ES-I3 (cell line): ENCODE results near the gene ZNF580.

ENCODE experiments used
- H3K36me3 ChIP-seq: 2 replicates; pipeline ENCODE4 v1.6.1; 2013; ENCODE audit warnings: mild to moderate bottlenecking, low read length, control low read depth, moderate library complexity; ENCODE audit not compliant: insufficient read depth
- H3K4me1 ChIP-seq: 2 replicates; pipeline ENCODE4 v1.6.1; 2013; ENCODE audit warnings: mild to moderate bottlenecking, control low read depth, low read length; ENCODE audit not compliant: insufficient read depth
- H3K9ac ChIP-seq: 2 replicates; pipeline ENCODE4 v1.6.1; 2013; ENCODE audit warnings: low read depth, mild to moderate bottlenecking, low read length, moderate library complexity
- H3K9me3 ChIP-seq: 2 replicates; pipeline ENCODE4 v1.6.1; 2013; ENCODE audit warnings: mild to moderate bottlenecking, low read length, moderate library complexity; ENCODE audit not compliant: control insufficient read depth, insufficient read depth

The ZNF580 gene, protein sequence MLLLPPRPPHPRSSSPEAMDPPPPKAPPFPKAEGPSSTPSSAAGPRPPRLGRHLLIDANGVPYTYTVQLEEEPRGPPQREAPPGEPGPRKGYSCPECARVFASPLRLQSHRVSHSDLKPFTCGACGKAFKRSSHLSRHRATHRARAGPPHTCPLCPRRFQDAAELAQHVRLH

DNA sequence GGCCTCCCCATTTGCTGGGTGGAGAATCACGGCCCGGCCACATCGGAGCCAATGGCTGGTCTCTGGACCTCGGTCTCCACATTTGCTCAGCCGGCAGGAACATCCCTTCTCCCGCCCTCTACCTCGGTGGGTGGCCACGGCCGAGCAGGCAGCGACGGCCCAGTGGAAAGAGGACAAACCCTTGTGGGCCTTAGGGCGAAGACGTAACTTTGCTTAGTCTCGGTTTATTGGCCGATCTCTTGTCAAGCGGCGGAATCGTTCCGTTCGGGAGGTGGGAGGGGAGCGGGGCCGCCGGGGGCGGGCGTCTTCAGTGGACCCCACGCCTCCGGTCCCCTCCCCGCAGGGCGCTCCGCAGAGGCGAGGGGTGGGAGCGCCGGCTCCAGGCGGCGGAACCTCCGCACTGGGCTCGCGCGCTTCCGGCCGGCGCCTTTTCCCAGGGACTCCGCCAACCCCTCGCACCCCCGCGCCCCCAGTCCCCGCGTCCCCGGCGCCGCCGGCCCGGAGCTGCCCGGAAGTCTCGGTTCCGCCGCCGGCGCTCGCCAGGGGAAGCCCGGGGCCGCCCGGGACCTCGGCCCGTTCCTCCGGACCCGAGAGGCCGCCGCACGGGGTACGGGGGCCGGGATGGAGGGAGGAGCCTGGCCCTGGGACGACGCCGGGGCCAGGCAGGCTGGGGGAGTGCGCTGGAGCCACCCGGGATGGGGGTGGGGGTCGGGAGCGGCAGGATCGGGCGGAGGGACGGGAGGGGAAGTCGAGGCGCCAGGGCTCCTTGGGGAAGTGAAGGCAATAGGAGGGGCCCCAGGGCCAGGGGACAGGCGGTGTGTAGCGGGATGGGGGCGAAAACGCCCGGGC lies at the start of gene ZNF580:
Gene ZNF580 (plus strand): TSS at position 426 of the 849 bp plus-strand sequence. CDS start 1,507 bp downstream, outside the sequence.
- H3K4me1 ChIP-seq: peaks cover 4% of the 10 kb centered on the region; the same call in 1 of the 2 replicates
- H3K9me3 ChIP-seq: no peaks in the 10 kb centered on the region
- peak within 1 kb of the TSS; percentile 89 for H3K9ac ChIP-seq
- H3K36me3 ChIP-seq: peaks cover 9% of the 10 kb centered on the region

DNA sequence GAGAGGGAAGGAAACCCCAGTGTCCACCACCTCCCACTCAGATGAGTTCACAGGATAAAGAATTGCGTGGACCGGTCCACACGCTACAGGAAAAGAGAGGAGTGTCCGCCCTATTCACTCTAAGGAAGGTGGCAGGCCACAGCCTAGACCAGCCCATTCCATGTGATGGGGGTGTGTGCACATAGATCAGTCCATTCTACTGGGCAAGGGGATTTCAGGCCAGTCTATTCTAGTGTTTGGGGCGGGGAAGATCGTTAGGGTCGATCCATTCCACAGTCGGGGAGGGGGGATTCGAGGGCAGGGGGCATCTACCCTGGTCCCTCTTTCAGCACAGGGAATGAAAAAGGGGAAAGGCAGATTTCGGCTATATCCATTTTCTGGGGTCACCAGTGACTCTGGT lies 49.2 kb upstream of the ZNF580 start:
- H3K36me3 ChIP-seq: no peaks in the 10 kb centered on the region
- no peaks in the 10 kb centered on the region for H3K9me3 ChIP-seq

DNA sequence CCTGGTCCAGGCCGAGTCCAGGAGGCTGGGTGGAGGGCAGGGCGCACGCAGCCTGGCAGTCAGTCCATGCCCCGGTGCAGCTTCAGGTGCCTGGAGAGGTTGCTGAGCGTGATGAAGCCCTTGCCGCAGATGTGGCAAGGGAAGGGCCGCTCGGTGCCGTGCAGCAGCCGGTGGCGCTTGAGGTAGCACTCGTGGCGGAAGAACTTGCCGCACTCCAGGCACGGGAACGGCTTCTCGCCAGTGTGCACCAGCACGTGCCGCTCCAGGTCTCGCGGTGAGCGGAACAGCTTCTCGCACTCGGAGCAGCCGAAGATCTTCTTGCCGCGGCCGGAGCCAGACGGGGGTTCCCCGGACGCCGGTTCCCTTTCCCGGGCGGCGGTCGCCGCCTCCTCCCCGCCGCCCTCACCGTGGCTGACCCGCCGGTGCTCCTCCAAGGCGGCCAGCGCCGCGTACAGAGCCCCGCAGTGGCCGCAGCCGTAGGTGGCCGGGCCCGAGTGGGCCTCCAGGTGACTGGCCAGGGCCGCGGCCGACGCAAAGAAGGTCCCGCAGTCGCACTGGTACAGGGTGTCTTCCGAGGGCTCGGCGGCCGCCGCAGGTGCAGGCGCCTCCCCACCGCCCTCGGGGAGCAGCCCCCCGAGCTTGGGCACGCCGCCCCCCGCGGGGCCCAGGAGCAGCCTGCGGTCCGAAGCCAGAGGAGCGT lies 48.3 kb upstream of the ZNF580 start:
- peaks cover 13% of the 10 kb centered on the region; the same call in 1 of the 2 replicates for H3K4me1 ChIP-seq
- no peak overlapping the region for H3K9ac ChIP-seq
- H3K9me3 ChIP-seq: no peaks in the 10 kb centered on the region
- H3K36me3 ChIP-seq: no peaks in the 10 kb centered on the region

More for the DNA sequence above, 49.2 kb upstream of the ZNF580 start:
- Histone ChIP-seq H3K9ac (no peak overlapping the region), H3K4me1 (peaks cover 13% of the 10 kb centered on the region; the same call in 1 of the 2 replicates)

DNA sequence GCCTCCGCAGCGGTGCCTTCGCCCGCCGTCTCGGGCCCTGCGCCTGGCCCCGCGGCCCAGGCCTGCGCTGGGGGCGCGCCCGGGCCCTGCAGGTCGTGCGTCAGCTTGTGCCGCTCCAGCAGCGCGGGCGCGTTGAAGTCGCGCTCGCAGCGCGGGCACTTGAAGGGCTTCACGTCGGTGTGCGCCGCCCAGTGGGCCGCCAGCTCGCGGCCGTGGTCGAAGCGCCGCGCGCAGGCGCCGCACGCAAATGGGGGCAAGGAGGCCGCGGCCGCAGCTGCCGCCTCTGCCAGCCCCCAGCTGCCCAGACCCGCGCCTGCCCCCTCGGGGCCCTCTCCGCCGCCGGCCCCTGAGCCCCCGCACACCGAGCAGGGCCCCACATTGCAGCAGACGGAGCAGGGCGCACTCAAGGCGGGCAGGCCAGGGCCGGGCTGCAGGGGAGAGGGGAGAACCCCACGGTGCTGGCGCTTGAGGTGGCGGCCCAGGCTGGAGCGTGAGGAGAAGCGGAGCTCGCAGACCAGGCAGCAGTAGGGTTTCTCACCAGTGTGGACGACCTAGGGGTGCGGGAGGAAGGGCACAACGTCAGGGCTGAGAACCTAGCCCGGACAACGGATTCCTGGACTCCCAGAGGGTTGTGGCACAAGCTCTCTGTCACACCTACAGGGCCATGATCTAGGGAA lies 47.6 kb upstream of the ZNF580 start:
- Histone ChIP-seq H3K4me1 (peaks cover 14% of the 10 kb centered on the region; the same call in 1 of the 2 replicates), H3K9me3 (no peaks in the 10 kb centered on the region), H3K9ac (no peak overlapping the region), H3K36me3 (no peaks in the 10 kb centered on the region)

DNA sequence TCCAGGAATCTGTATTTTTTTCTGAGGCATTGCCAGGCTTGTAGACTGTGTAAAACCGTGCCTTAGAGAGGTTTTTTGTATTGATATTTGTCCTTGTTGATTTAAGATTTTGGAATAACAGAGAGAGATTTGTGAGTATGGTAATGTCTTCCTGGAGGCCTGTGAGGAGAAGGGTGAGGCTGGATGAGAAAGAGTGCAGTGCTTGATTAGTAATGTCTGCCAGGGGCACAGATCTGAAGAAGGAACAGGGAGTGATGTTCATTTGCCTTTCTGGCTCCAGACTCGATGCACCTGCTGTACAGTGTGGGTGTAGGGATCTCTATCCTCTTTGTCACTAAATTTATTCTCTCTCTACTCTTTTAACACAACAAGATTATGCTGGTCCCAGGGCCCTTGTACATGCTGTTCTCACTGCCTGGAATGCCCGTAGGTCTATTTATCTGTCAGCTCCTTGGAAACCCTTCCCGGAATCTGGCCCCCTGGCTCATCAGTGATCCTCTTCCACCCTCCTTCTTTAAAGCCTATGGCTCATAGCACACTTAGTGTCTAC lies 45.7 kb upstream of the ZNF580 start:
- Histone ChIP-seq H3K9me3 (no peaks in the 10 kb centered on the region), H3K9ac (no peak overlapping the region), H3K36me3 (no peaks in the 10 kb centered on the region), H3K4me1 (peaks cover 15% of the 10 kb centered on the region; the same call in 1 of the 2 replicates)

DNA sequence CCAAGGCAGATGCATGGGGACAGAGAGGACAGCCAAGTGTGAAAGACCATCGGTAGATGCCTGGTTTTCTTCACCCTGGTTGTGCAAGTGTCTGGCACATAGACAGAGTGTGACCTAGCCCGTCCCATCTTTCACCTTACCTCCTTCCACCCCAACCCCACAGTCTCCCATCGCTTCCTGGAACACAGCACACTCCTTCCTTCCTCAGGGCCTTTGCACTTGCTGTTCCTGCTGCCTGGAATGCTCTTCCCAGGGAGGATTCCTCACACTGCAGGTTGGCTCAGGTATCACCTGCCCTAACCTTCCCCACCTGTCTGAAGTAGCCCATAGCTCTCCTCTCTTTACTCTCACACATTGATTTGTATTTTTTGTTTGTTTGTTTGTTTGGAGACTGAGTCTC lies 44.5 kb upstream of the ZNF580 start:
- no peaks in the 10 kb centered on the region for H3K9me3 ChIP-seq
- no peaks in the 10 kb centered on the region for H3K36me3 ChIP-seq
- no peak overlapping the region for H3K9ac ChIP-seq
- H3K4me1 ChIP-seq: peaks cover 7% of the 10 kb centered on the region; the same call in 1 of the 2 replicates

DNA sequence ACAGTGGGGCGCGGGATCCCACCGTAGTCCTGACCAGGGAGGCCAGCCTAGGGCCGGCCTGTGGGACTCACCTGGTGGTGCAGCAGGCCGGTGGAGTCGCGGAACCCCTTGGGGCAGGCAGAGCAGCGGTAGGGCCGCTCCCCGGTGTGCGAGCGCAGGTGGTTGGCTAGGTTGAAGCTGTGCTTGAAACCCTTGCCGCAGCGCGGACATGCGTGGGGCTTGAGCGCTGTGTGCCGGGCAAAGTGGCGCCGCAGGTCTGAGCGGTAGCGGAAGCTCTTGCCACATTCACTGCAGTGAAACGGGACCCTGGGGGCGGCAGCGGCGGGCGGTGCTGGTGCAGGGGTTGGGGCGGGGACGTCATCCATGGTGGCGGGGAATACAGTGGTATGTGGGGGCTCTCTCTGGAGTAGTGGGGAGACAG lies 43.3 kb upstream of the ZNF580 start:
- no peaks in the 10 kb centered on the region for H3K9me3 ChIP-seq
- H3K9ac ChIP-seq: peak overlapping the region; percentile 56; the same call in 1 of the 2 replicates
- H3K4me1 ChIP-seq: 0 out of 2 replicates have a peak, but pooled peaks cover 5% of the 10 kb centered on the region
- no peaks in the 10 kb centered on the region for H3K36me3 ChIP-seq

DNA sequence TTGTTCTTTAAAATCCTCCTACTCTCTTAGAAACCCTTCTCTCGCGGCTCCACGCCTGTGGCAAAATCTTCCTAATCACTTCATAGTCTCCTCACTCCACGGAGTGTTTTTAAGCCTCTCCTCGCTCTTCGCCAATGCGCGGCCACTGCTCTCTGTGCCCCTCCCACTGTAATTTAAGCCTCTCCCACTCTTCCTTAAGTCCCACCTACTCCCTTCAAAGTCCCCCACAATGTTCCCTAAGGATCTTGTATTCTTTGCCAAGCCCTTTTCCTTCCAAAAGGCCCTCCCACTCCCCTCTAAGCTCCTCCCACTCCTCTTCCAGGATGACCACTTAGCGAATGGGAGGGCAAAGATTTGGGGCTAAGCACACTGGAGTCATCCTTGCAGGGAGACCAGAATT lies 42.8 kb upstream of the ZNF580 start:
- no peaks in the 10 kb centered on the region for H3K36me3 ChIP-seq
- H3K9me3 ChIP-seq: no peaks in the 10 kb centered on the region
- H3K4me1 ChIP-seq: 0 out of 2 replicates have a peak, but pooled peaks cover 5% of the 10 kb centered on the region
- H3K9ac ChIP-seq: peak overlapping the region; percentile 56; the same call in 1 of the 2 replicates

DNA sequence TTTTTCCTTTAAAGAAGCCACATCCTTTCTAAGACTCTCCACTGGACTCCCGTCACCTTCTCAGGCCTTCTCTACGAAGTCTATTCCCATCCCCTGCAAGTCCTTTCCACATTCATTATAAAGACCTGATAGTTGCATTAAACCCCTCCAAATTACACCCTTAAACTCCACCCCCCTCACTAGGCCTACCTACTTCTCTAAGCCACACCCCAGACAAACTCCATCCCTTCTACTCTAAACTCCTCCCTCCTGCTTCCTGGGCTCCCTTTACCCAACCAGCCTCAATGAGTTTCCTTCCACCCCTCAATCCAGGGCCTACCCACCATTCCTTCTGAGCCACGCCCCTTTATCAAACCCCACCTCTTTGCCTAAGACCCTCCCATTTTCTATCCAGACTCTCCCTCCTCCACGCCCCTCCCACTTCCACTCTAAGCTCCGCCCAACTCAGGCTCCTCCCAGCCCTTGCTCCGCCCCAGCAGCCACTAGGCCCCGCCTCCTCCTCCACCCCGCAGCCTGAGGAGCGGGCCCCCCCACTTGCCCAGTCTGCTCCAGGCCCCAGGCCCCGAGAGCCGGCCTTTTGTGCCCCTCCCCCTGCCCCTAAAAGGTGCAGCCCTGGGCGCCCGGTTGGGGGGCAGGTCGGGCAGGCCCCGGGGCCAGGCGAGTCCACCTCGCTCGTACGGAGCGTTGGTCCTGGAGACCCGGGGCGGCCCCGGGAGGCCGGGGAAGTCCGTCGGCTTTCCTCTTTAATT lies 41.9 kb upstream of the ZNF580 start:
- no peaks in the 10 kb centered on the region for H3K36me3 ChIP-seq

DNA sequence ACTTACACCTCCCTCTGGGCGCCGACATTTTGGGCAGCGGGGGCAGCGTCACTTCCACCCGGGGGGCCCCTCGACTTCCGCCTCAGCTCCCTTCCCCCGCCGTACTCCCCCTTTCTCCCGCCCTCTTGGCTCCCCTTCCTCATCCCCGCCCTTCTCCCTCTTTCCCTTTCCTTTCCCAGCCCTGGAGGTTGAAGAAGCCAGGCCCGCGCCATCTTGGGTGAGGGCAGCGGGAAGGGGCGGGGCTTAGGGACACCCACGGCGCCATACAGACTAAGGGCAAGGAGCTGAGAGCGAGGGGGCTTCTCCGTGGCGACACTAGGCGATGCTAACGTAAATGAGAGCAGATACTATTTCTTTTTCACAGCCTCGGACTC lies 41.3 kb upstream of the ZNF580 start, which contains the start of gene FIZ1:
Gene FIZ1 (minus strand): TSS at position 50 of the 374 bp plus-strand sequence. CDS start 1,652 bp downstream, outside the sequence.
- Histone ChIP-seq H3K4me1 (0 out of 2 replicates have a peak, but pooled peaks cover 5% of the 10 kb centered on the region), H3K9me3 (no peaks in the 10 kb centered on the region), H3K9ac (peak within 1 kb of the TSS; percentile 66), H3K36me3 (no peaks in the 10 kb centered on the region)

More for the DNA sequence above, 41.9 kb upstream of the ZNF580 start:
- no peaks in the 10 kb centered on the region for H3K9me3 ChIP-seq
- H3K9ac ChIP-seq: peak overlapping the region; percentile 66
- H3K4me1 ChIP-seq: 0 out of 2 replicates have a peak, but pooled peaks cover 5% of the 10 kb centered on the region

DNA sequence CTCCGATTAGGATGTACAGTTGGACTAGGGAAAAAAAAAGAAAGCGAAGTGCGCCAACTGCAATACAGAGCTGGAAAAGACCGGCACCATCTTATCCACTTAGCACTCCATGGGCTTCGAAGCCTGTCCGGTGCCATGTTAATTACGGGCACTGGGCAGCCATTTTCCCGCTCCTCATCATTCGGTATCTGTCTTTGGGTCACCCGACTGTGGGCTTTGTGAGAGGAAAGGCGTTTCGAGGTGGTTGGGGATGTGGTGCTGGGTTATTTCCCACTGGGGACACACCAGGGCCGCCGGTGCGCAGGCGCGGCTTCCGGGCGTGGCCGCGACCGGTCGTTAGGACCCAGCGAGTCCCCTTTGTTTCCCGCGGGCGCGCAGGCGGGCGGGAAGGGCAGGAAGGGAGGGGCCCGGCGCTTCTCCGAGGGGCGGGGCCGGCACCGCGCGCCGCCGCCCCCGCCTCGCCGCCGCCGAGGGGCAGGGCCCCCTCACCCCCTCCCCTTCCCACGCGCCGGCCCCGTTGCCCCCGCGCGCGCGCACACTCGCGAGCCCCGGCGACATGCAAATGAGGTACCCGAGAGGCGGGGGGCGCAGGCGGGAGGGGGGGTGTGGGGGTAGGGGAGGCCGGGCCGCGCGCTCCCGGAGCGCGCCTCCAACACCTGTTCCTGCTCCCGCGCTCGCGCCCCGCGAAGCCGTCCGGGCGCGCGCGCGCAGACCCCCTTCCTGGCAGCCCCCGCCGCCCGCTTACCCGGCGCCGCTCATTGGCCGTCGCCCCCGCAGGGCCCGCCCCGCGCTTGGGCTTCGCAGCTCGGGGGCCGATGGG lies 40.8 kb upstream of the ZNF580 start, which contains the start of gene ZNF524:
Gene ZNF524 (plus strand): TSS at position 447 of the 820 bp plus-strand sequence. CDS start 1,825 bp downstream, outside the sequence.
- no peaks in the 10 kb centered on the region for H3K36me3 ChIP-seq
- no peaks in the 10 kb centered on the region for H3K9me3 ChIP-seq
- H3K9ac ChIP-seq: peak within 1 kb of the TSS; percentile 66
- H3K4me1 ChIP-seq: 0 out of 2 replicates have a peak, but pooled peaks cover 5% of the 10 kb centered on the region

DNA sequence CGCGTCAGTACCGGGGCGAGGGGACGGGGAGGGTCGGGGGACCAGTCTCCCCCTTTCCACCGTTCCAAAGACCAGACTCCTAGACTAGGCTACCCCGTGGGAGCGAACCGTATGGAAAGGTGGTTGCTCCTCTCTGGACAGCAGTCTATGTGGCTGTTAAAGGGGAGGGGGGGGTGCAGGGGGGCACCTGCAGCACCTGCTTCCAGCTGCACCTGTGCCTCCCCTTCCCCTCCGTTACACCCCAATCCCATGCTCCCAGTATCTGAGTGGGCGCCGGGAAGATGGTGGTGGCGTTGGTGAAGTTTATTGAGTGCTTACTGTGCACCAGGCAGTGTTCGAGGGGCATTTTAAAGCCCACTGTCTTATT lies 40.2 kb upstream of the ZNF580 start:
- H3K36me3 ChIP-seq: no peaks in the 10 kb centered on the region
- H3K4me1 ChIP-seq: 0 out of 2 replicates have a peak, but pooled peaks cover 5% of the 10 kb centered on the region
- H3K9me3 ChIP-seq: no peaks in the 10 kb centered on the region
- peak overlapping the region; percentile 63 for H3K9ac ChIP-seq
